ENCODE measurements around the gene BCL2L11.

- TF ChIP-seq ZNF565 (CRISPR knock-in tag; conservative IDR thresholded peaks at IDR 0.05; ENCODE audit: low read depth) (no peak), ISL1 (CRISPR knock-in tag; IDR thresholded peaks at IDR 0.05) (no peak), PATZ1 (CRISPR knock-in tag; IDR thresholded peaks at IDR 0.05; ENCODE audit: borderline replicate concordance) (no peak), ZFP30 (CRISPR knock-in tag; IDR thresholded peaks at IDR 0.05) (no peak), ZC3H10 (CRISPR knock-in tag; IDR thresholded peaks at IDR 0.05) (no peak), TOX (CRISPR knock-in tag; IDR thresholded peaks at IDR 0.05; ENCODE audit: borderline replicate concordance) (no peak), ZNF8 (CRISPR knock-in tag; IDR thresholded peaks at IDR 0.05) (no peak)
Measured at GRCh38 chr2:111207851-111208250, 87.1 kb downstream of the BCL2L11 start.
